HK-2 (cell line): ENCODE data around the gene PKNOX1.
"Not testable (repeated sequence)": the region's sequence is repeated elsewhere in the genome, so short reads cannot be mapped to it uniquely, and the experiment has no call there.

Experiments
- DNase-seq: peaks from one replicate; pipeline ENCODE4 v3.0.0-alpha.2; 2018; ENCODE audit not compliant: unreplicated experiment

Gene PKNOX1

GRCh38 chr21:42973991-42974831 is at the start of gene PKNOX1:
TSS of gene PKNOX1 (plus strand) at chr21:42974562. CDS start at chr21:43004382, 29,820 bp downstream.
- DNase-seq: peak; percentile 95

- no peak for DNase-seq
Measured at GRCh38 chr21:42925114-42925926, 49.0 kb upstream of the PKNOX1 start, which contains the start of gene ERVH48-1. TSS of gene ERVH48-1 (minus strand) at chr21:42925630. CDS start at chr21:42919006, 6,624 bp downstream.

GRCh38 chr21:42927474-42928200 is 46.7 kb upstream of the PKNOX1 start:
- DNase-seq: not testable (repeated sequence)

- no peak for DNase-seq
Measured at GRCh38 chr21:42929969-42930368, 44.4 kb upstream of the PKNOX1 start.

- DNase-seq: no peak
Measured at GRCh38 chr21:42931560-42932235, 42.7 kb upstream of the PKNOX1 start.

- DNase-seq: not testable (repeated sequence)
Measured at GRCh38 chr21:42932378-42933136, 41.8 kb upstream of the PKNOX1 start.

- DNase-seq: not testable (repeated sequence)
Measured at GRCh38 chr21:42933137-42933970, 41.0 kb upstream of the PKNOX1 start.

GRCh38 chr21:42933973-42934372 is 40.4 kb upstream of the PKNOX1 start:
- DNase-seq: not testable (repeated sequence)

GRCh38 chr21:42936360-42936759 is 38.0 kb upstream of the PKNOX1 start:
- DNase-seq: not testable (repeated sequence)

GRCh38 chr21:42937034-42937940 is 37.1 kb upstream of the PKNOX1 start:
- DNase-seq: not testable (repeated sequence)

GRCh38 chr21:42937960-42938605 is 36.3 kb upstream of the PKNOX1 start:
- no peak for DNase-seq

- not testable (repeated sequence) for DNase-seq
Measured at GRCh38 chr21:42938606-42938995, 35.8 kb upstream of the PKNOX1 start.

- peak; percentile 7 for DNase-seq
Measured at GRCh38 chr21:42939582-42940413, 34.6 kb upstream of the PKNOX1 start.

- no peak for DNase-seq
Measured at GRCh38 chr21:42941696-42942085, 32.7 kb upstream of the PKNOX1 start.

- DNase-seq: no peak
Measured at GRCh38 chr21:42942244-42942643, 32.1 kb upstream of the PKNOX1 start.

GRCh38 chr21:42949094-42949755 is 25.1 kb upstream of the PKNOX1 start:
- DNase-seq: not testable (repeated sequence)

- not testable (repeated sequence) for DNase-seq
Measured at GRCh38 chr21:42951193-42951592, 23.2 kb upstream of the PKNOX1 start.
